Mesothelial cell of epicardium (in vitro differentiated cells): ENCODE results near the gene SUPT4H1. TPM values are rescaled to one million over a fixed set of nuclear protein-coding genes. Genes with fewer than 3 reads are reported as not detected.
A peak's percentile ranks its signal among the peaks of the same experiment; 100 is the strongest.

Source experiments
- DNase-seq, 2 experiments: peaks; one replicate each; pipeline ENCODE4 v3.0.0; 2021; ENCODE audit warnings: low spot score in 2 of 2; ENCODE audit not compliant: unreplicated experiment in 2 of 2
- H3K27ac Mint-ChIP-seq: 2 replicates; pipeline ENCODE4 v1.8.0; 2021; ENCODE audit warnings: mixed read lengths
- H3K27me3 Mint-ChIP-seq: 2 replicates; pipeline ENCODE4 v1.8.0; 2021; ENCODE audit warnings: low read depth, mixed read lengths
- H3K36me3 Mint-ChIP-seq: 2 replicates; pipeline ENCODE4 v1.8.0; 2021; ENCODE audit warnings: mixed read lengths
- H3K4me1 Mint-ChIP-seq: 2 replicates; pipeline ENCODE4 v1.8.0; 2021; ENCODE audit warnings: mixed read lengths
- H3K4me3 Mint-ChIP-seq: 2 replicates; pipeline ENCODE4 v1.8.0; 2021; ENCODE audit warnings: mild to moderate bottlenecking, moderate library complexity, mixed read lengths
- H3K9me3 Mint-ChIP-seq: 2 replicates; pipeline ENCODE4 v1.8.0; 2021; ENCODE audit warnings: mixed read lengths
- CTCF ChIP-seq: fragments of 200-600 bp; sonication (generic); IDR thresholded peaks from one replicate; pipeline ENCODE4 v1.5.0; 2021; ENCODE audit warnings: antibody characterized with exemption; ENCODE audit not compliant: unreplicated experiment
- total RNA-seq: library from RNA; stranded (reverse); gene quantifications from 3 replicates; pipeline ENCODE4 v1.2.1, GENCODE V29; 2021

The SUPT4H1 gene
- total RNA-seq, 1 donor from 2014 or later: 76.8 TPM

- no peak for TF ChIP-seq CTCF
- no peak overlapping the region for H3K27ac Mint-ChIP-seq
- no peaks in the 10 kb centered on the region for H3K27me3 Mint-ChIP-seq
- peak in 1 of 2 experiments; percentile 42 for DNase-seq
- H3K4me3 Mint-ChIP-seq: no peak overlapping the region
- peaks cover 2% of the 10 kb centered on the region for H3K36me3 Mint-ChIP-seq
- no peaks in the 10 kb centered on the region for H3K9me3 Mint-ChIP-seq
- H3K4me1 Mint-ChIP-seq: no peaks in the 10 kb centered on the region
Measured at GRCh38 chr17:58308173-58308984, 43.6 kb downstream of the SUPT4H1 start.

GRCh38 chr17:58307468-58308172 lies 44.4 kb downstream of the SUPT4H1 start:
- peak in 1 of 2 experiments; percentile 28 for DNase-seq
- Mint-ChIP-seq H3K27me3 (no peaks in the 10 kb centered on the region), H3K4me3 (no peak overlapping the region), H3K9me3 (no peaks in the 10 kb centered on the region), H3K4me1 (no peaks in the 10 kb centered on the region), H3K36me3 (peaks cover 2% of the 10 kb centered on the region), H3K27ac (no peak overlapping the region)
- no peak for TF ChIP-seq CTCF

GRCh38 chr17:58306131-58306951 lies 45.7 kb downstream of the SUPT4H1 start:
- no peaks in the 10 kb centered on the region for H3K4me1 Mint-ChIP-seq
- no peak overlapping the region for H3K27ac Mint-ChIP-seq
- H3K27me3 Mint-ChIP-seq: no peaks in the 10 kb centered on the region
- no peaks in the 10 kb centered on the region for H3K9me3 Mint-ChIP-seq
- no peak overlapping the region for H3K4me3 Mint-ChIP-seq
- peak in 1 of 2 experiments; percentile 26 for DNase-seq
- TF ChIP-seq CTCF: no peak
- peaks cover 2% of the 10 kb centered on the region for H3K36me3 Mint-ChIP-seq

- Mint-ChIP-seq H3K36me3 (peaks cover 2% of the 10 kb centered on the region), H3K9me3 (no peaks in the 10 kb centered on the region), H3K4me3 (no peak overlapping the region), H3K27me3 (no peaks in the 10 kb centered on the region), H3K27ac (no peak overlapping the region), H3K4me1 (no peaks in the 10 kb centered on the region)
- DNase-seq: no peak
- TF ChIP-seq CTCF: no peak
Measured at GRCh38 chr17:58305626-58306025, 46.4 kb downstream of the SUPT4H1 start.

- Mint-ChIP-seq H3K27me3 (peaks cover 4% of the 10 kb centered on the region), H3K4me1 (no peaks in the 10 kb centered on the region), H3K36me3 (peaks cover 2% of the 10 kb centered on the region), H3K4me3 (no peak overlapping the region), H3K9me3 (peaks cover under 1% of the 10 kb centered on the region), H3K27ac (no peak overlapping the region)
- peak in 1 of 2 experiments; percentile 33 for DNase-seq
- TF ChIP-seq CTCF: no peak
Measured at GRCh38 chr17:58304750-58305486, 47.1 kb downstream of the SUPT4H1 start.
